PC-9 (cell line): ENCODE data around the gene KRTAP10-1. TPM values are rescaled to one million over a fixed set of nuclear protein-coding genes. Genes with fewer than 3 reads are reported as not detected.
"Not testable (repeated sequence)": the region's sequence is repeated elsewhere in the genome, so short reads cannot be mapped to it uniquely, and the experiment has no call there.

Experiments used
- BruUV-seq: library from RNA; stranded (reverse); fragments of 400-500 nt; replicated peaks from 2 replicates; lab custom pipeline; 2021; lab: Mats Ljungman, UMichigan
- CTCF ChIA-PET: fragments of 300-600 bp; sonication (Branson Sonifier 250); formaldehyde crosslinking; loops from one replicate; lab custom pipeline; 2022; ENCODE audit warnings: antibody characterized with exemption; lab: Charles Lee
- POLR2A ChIA-PET: fragments of 300-600 bp; sonication (Branson Sonifier 250); formaldehyde crosslinking; loops from one replicate; lab custom pipeline; 2022; ENCODE audit warnings: antibody characterized with exemption; ENCODE audit not compliant: unreplicated experiment; lab: Charles Lee
- DNase-seq, 2 experiments: peaks; one replicate each; pipeline versions ENCODE4 v3.0.0 to v3.0.0-alpha.2; 2015 to 2022; ENCODE audit warnings: mixed read lengths in 1 of 2
- H2AFZ ChIP-seq: fragments of 200-600 bp; sonication (generic); 2 replicates; pipeline ENCODE4 v1.8.1; 2017; ENCODE audit warnings: antibody characterized with exemption
- H3F3A ChIP-seq: fragments of 200-600 bp; sonication (generic); 2 replicates; pipeline ENCODE4 v1.8.1; 2017; ENCODE audit warnings: antibody characterized with exemption, mild to moderate bottlenecking, low read depth; ENCODE audit not compliant: insufficient read depth
- H3K27ac ChIP-seq: fragments of 200-600 bp; sonication (generic); 2 replicates; pipeline ENCODE4 v1.6.1; 2016; ENCODE audit warnings: mixed run types
- H3K27me3 ChIP-seq: fragments of 200-600 bp; sonication (generic); 2 replicates; pipeline ENCODE4 v1.6.1; 2016; ENCODE audit warnings: low read depth, mixed run types; ENCODE audit not compliant: insufficient read depth
- H3K36me3 ChIP-seq: fragments of 200-600 bp; sonication (generic); 2 replicates; pipeline ENCODE4 v1.6.1; 2016; ENCODE audit warnings: low read depth, mixed run types
- H3K4me1 ChIP-seq: fragments of 200-600 bp; sonication (generic); replicated peaks from 2 replicates; pipeline ENCODE4 v1.6.1; 2016; ENCODE audit warnings: mixed run types; ENCODE audit not compliant: insufficient read depth
- H3K4me2 ChIP-seq: fragments of 200-600 bp; sonication (generic); 2 replicates; pipeline ENCODE4 v1.6.1; 2017; ENCODE audit warnings: mixed run types
- H3K4me3 ChIP-seq: fragments of 200-600 bp; sonication (generic); 2 replicates; pipeline ENCODE4 v1.6.1; 2016; ENCODE audit warnings: mixed run types
- H3K79me2 ChIP-seq: fragments of 200-600 bp; sonication (generic); 2 replicates; pipeline ENCODE4 v1.6.1; 2017; ENCODE audit warnings: low read depth, mixed run types
- H3K9me2 ChIP-seq: fragments of 200-600 bp; sonication (generic); 2 replicates; pipeline ENCODE4 v1.8.1; 2017; ENCODE audit warnings: mild to moderate bottlenecking; ENCODE audit not compliant: insufficient read depth
- H3K9me3 ChIP-seq: fragments of 200-600 bp; sonication (generic); 2 replicates; pipeline ENCODE4 v1.8.1; 2016; ENCODE audit warnings: low read depth; ENCODE audit not compliant: insufficient read depth
- H4K20me1 ChIP-seq: fragments of 200-600 bp; sonication (generic); 2 replicates; pipeline ENCODE4 v1.8.1; 2017; ENCODE audit not compliant: insufficient read depth
- CTCF ChIP-seq: fragments of 200-600 bp; sonication (generic); conservative IDR thresholded peaks from 2 replicates; pipeline ENCODE4 v1.6.1; 2017; ENCODE audit warnings: mixed run types, antibody characterized with exemption, mild to moderate bottlenecking, moderate library complexity
- EZH2 ChIP-seq: fragments of 200-600 bp; sonication (generic); IDR thresholded peaks from 2 replicates; pipeline ENCODE4 v1.8.0; 2017; ENCODE audit warnings: antibody characterized with exemption, low read depth
- intact Hi-C: fragments of 100-400 bp; cut with micrococcal nuclease; formaldehyde crosslinking; loops from one replicate; pipeline ENCODE4 v1.10.0; 2022; ENCODE audit not compliant: unreplicated experiment
- total RNA-seq: library from RNA; stranded (reverse); gene quantifications from 2 replicates; pipeline ENCODE4 v1.2.3, GENCODE V29; 2021

KRTAP10-1 gene
- total RNA-seq, 1 experiment from 2014 or later = not detected

- no peak overlapping the region for H3K4me3 ChIP-seq
- no peak overlapping the region for H3K4me2 ChIP-seq
- no peaks in the 10 kb centered on the region for H3K9me2 ChIP-seq
- H3K27ac ChIP-seq = no peak overlapping the region
- no peaks in the 10 kb centered on the region for H3K9me3 ChIP-seq
- no TSS peak for BruUV-seq
- no peaks in the 10 kb centered on the region for H3K36me3 ChIP-seq
- ChIA-PET CTCF (no interaction called here), POLR2A (no interaction called here)
- no peak for DNase-seq
- H4K20me1 ChIP-seq = no peaks in the 10 kb centered on the region
- H3F3A ChIP-seq = no peaks in the 10 kb centered on the region
- no peaks in the 10 kb centered on the region for H3K79me2 ChIP-seq
- H2AFZ ChIP-seq = no peak overlapping the region
- H3K27me3 ChIP-seq = peaks cover 25% of the 10 kb centered on the region
- TF ChIP-seq CTCF = no peak
- no peak for TF ChIP-seq EZH2
- intact Hi-C loops = no loop called here
- H3K4me1 ChIP-seq = no peaks in the 10 kb centered on the region
Measured at GRCh38 chr21:44581158-44581557, 41.2 kb upstream of the KRTAP10-1 start.

- H3F3A ChIP-seq, H3K9me3 ChIP-seq, H3K9me2 ChIP-seq, H3K79me2 ChIP-seq, H3K36me3 ChIP-seq, BruUV-seq, H3K4me2 ChIP-seq, H3K27ac ChIP-seq, H4K20me1 ChIP-seq, intact Hi-C loops, CTCF ChIA-PET, H3K4me3 ChIP-seq, H2AFZ ChIP-seq, H3K4me1 ChIP-seq, DNase-seq: not testable (repeated sequence)
- POLR2A ChIA-PET = interaction anchor here (0.7 kb wide), 1 partner anchor 1110 kb away, joined by 8 read pairs; no protein-coding TSS in a partner anchor
- peaks cover 29% of the 10 kb centered on the region for H3K27me3 ChIP-seq
Measured at GRCh38 chr21:44580231-44580821, 40.3 kb upstream of the KRTAP10-1 start, which contains the start of gene KRTAP10-5. Gene KRTAP10-5, minus strand, starts transcription at chr21:44580604. Its CDS starts 26 bp downstream, at chr21:44580578.

GRCh38 chr21:44579833-44580144, 39.8 kb upstream of the KRTAP10-1 start:
- BruUV-seq = no TSS peak

More at GRCh38 chr21:44579833-44580144, 39.8 kb upstream of the KRTAP10-1 start:
- Histone ChIP-seq H4K20me1 (no peaks in the 10 kb centered on the region), H3F3A (no peaks in the 10 kb centered on the region), H3K4me1 (no peaks in the 10 kb centered on the region), H3K36me3 (no peaks in the 10 kb centered on the region), H3K9me2 (no peaks in the 10 kb centered on the region), H3K9me3 (no peaks in the 10 kb centered on the region), H3K27me3 (peaks cover 30% of the 10 kb centered on the region), H3K27ac (no peak overlapping the region), H3K4me2 (no peak overlapping the region), H3K4me3 (no peak overlapping the region), H3K79me2 (no peaks in the 10 kb centered on the region), H2AFZ (no peak overlapping the region)
- POLR2A ChIA-PET = no interaction called here
- CTCF ChIA-PET = no interaction called here
- TF ChIP-seq CTCF (no peak), EZH2 (no peak)
- intact Hi-C loops = no loop called here
- no peak for DNase-seq
